Upper lobe of left lung (tissue), 4 donors: ENCODE measurements around the gene SEMA3G.

Experiments used
- POLR2A ChIP-seq, 4 donors: fragments of 450-650 bp; IDR thresholded peaks; one replicate each; pipeline ENCODE4 v1.5.1; 2016 to 2017; ENCODE audit warnings: antibody characterized with exemption in 4 of 4, mild to moderate bottlenecking in 2 of 4
- POLR2AphosphoS5 ChIP-seq, 2 donors: sonication (generic); formaldehyde crosslinking; IDR thresholded peaks; one replicate each; pipeline ENCODE4 v1.5.1; 2017; ENCODE audit warnings: antibody characterized with exemption in 2 of 2
- TF ChIP-seq, protein P1 (sequence below), 6 experiments: fragments of 450-650 bp in 4 of 6; fragments of 200-600 bp in 2 of 6; sonication (generic) in 2 of 6; IDR thresholded peaks; one replicate each; pipeline ENCODE4 v1.5.1; 2016 to 2019; ENCODE audit warnings: antibody characterized with exemption in 6 of 6

DNA sequence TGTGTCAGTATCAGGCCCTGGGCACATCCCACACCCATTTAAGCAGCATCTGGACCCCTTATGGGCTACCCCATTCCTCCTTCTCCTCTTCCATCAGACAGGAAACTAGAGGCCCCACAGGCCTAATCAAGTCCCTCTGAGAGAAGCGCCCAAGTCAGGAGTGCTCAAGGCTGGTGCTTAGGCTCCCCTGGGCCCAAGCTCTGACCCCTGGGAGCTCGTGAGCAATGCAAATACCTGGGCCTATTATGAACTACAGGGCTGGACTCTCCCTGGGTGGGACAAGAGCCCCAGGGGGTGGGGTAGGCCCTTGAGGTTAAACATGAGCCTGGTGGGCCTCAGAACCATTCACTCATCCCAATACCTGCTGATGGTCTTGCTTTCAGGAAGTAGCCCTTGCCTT lies 57.4 kb downstream of the SEMA3G start:
- TF ChIP-seq, protein P1, sequence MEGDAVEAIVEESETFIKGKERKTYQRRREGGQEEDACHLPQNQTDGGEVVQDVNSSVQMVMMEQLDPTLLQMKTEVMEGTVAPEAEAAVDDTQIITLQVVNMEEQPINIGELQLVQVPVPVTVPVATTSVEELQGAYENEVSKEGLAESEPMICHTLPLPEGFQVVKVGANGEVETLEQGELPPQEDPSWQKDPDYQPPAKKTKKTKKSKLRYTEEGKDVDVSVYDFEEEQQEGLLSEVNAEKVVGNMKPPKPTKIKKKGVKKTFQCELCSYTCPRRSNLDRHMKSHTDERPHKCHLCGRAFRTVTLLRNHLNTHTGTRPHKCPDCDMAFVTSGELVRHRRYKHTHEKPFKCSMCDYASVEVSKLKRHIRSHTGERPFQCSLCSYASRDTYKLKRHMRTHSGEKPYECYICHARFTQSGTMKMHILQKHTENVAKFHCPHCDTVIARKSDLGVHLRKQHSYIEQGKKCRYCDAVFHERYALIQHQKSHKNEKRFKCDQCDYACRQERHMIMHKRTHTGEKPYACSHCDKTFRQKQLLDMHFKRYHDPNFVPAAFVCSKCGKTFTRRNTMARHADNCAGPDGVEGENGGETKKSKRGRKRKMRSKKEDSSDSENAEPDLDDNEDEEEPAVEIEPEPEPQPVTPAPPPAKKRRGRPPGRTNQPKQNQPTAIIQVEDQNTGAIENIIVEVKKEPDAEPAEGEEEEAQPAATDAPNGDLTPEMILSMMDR (IDR thresholded peaks at IDR 0.05) = no peak
- no peak for TF ChIP-seq POLR2A (IDR thresholded peaks at IDR 0.05)
- no peak for TF ChIP-seq POLR2AphosphoS5 (IDR thresholded peaks at IDR 0.05)
